HL-60 (cell line): ENCODE results near the gene CUTC.

Experiments used
- POLR2AphosphoS5 ChIP-seq: IDR thresholded peaks from 2 replicates; pipeline ENCODE4 v1.6.1; 2012; ENCODE audit warnings: low read depth
- TF ChIP-seq, protein P1 (sequence below): IDR thresholded peaks from one replicate; pipeline ENCODE4 v1.5.1; 2011; ENCODE audit warnings: low read length, control low read depth, inconsistent platforms; ENCODE audit not compliant: insufficient read depth
- TF ChIP-seq, protein P2 (sequence below): IDR thresholded peaks from 2 replicates; pipeline ENCODE4 v1.6.1; 2012; ENCODE audit warnings: low read depth; ENCODE audit not compliant: insufficient replicate concordance

DNA sequence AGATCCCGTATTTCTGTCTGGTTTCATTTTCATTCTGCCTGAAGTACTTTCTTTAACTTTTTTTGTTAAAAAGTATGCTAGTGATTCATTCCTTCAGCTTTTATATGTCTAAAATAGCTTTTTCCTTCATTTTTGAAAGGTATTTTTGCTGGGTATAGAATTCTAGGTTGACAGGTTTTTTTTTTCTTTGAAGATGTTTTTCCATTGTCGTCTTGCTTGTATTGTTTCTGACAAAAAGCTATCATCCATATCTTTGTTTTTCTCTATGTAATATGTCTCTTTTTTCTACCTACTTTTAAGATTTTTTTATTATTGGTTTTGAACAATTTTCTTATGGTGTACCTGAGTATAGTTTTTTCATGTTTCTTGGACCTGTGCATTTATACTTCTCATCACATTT, 8.2 kb downstream of the CUTC start:
- TF ChIP-seq, protein P1, sequence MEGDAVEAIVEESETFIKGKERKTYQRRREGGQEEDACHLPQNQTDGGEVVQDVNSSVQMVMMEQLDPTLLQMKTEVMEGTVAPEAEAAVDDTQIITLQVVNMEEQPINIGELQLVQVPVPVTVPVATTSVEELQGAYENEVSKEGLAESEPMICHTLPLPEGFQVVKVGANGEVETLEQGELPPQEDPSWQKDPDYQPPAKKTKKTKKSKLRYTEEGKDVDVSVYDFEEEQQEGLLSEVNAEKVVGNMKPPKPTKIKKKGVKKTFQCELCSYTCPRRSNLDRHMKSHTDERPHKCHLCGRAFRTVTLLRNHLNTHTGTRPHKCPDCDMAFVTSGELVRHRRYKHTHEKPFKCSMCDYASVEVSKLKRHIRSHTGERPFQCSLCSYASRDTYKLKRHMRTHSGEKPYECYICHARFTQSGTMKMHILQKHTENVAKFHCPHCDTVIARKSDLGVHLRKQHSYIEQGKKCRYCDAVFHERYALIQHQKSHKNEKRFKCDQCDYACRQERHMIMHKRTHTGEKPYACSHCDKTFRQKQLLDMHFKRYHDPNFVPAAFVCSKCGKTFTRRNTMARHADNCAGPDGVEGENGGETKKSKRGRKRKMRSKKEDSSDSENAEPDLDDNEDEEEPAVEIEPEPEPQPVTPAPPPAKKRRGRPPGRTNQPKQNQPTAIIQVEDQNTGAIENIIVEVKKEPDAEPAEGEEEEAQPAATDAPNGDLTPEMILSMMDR: no peak
- TF ChIP-seq POLR2AphosphoS5: no peak
- TF ChIP-seq, protein P2, sequence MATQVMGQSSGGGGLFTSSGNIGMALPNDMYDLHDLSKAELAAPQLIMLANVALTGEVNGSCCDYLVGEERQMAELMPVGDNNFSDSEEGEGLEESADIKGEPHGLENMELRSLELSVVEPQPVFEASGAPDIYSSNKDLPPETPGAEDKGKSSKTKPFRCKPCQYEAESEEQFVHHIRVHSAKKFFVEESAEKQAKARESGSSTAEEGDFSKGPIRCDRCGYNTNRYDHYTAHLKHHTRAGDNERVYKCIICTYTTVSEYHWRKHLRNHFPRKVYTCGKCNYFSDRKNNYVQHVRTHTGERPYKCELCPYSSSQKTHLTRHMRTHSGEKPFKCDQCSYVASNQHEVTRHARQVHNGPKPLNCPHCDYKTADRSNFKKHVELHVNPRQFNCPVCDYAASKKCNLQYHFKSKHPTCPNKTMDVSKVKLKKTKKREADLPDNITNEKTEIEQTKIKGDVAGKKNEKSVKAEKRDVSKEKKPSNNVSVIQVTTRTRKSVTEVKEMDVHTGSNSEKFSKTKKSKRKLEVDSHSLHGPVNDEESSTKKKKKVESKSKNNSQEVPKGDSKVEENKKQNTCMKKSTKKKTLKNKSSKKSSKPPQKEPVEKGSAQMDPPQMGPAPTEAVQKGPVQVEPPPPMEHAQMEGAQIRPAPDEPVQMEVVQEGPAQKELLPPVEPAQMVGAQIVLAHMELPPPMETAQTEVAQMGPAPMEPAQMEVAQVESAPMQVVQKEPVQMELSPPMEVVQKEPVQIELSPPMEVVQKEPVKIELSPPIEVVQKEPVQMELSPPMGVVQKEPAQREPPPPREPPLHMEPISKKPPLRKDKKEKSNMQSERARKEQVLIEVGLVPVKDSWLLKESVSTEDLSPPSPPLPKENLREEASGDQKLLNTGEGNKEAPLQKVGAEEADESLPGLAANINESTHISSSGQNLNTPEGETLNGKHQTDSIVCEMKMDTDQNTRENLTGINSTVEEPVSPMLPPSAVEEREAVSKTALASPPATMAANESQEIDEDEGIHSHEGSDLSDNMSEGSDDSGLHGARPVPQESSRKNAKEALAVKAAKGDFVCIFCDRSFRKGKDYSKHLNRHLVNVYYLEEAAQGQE: no peak
